CD4-positive, alpha-beta T cell treated with Interleukin-17A for 4 hours (primary cell): ENCODE data around the gene CNTNAP2.

Experiments
- DNase-seq: peaks from one replicate; pipeline ENCODE4 v3.0.0-alpha.2; 2020; ENCODE audit warnings: mixed read lengths

The CNTNAP2 gene

GRCh38 chr7:148337246-148337965, 2220.8 kb downstream of the CNTNAP2 start:
- no peak for DNase-seq

GRCh38 chr7:148337995-148338747, 2221.6 kb downstream of the CNTNAP2 start:
- no peak for DNase-seq

DNA sequence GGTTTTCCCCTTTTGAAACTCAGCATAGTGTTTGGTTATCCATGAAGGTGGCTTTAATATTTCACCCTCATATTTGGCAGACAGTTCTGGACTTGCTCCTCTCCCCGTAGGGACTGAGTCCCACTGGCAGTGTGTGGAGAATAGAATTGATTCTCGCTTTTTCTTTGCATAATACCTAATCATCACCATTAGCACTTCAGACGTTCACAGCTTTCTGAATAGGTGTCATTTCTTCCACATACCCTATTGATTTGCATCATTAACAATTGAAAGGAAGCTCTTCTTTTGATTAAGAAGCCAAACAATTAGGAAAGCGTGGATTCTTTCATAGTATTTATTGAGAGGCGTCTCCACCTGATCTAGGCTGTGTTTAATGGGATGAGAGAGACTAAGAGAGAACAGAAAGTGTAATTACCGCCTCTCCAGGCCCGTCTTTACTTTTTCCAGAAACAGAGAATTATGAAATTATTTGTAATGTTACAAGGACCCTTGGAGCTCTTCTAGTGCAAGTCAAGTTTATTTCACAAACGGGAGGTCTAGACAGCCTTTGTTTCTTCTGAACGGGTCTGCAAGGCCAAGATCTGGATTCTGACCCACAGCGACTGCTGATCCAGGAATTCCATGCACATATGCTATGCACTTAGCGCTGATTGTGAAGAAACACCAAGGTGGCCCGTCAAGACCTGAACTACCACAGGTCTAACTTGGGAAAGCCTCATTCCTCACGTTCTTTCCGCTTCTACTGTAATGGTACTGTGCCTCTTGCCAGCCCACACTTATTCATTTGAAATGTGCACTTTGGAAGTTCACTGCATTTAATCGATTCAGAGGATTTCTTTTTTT, 2224.1 kb downstream of the CNTNAP2 start:
- DNase-seq = no peak

DNA sequence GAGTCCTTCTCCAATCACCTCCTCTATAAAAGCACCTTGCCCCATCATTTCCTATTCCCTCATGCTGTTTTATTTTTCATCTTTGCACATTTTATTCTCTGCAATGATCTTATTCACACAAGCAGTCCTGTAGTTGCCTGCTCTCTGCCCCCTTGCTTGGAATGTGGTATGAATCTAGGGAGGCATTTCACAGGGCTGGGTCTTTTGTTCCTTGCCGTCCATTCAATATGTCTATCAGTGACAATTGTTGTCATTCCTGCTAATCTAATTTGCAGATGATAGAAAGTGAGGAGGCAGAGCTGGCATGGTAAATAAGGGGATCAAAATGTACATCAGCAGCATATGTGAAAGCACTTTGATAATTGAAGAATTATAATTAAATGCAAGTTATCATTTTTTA, 2227.8 kb downstream of the CNTNAP2 start:
- DNase-seq = no peak

GRCh38 chr7:148347981-148348380, 2231.4 kb downstream of the CNTNAP2 start:
- no peak for DNase-seq

GRCh38 chr7:148348466-148348865, 2231.9 kb downstream of the CNTNAP2 start:
- no peak for DNase-seq

DNA sequence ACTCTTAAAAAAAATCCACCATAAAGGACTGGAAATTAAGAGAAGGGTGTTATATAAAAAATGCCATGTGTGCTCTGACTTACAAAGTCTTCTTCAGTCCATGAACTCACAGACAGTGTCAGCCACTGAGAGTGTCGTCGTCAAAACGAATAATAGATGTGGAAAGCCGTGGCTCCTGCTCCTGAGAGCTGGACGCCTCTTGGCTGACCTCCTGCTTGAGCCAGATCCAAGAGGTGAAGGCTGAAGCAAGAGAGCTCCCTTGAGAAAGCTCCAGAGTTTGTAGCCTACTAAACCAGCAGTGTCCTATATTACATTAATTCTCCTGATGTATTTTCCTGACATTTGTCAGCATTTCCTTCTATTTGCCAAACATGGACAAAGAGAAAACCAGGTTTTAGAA, 2239.7 kb downstream of the CNTNAP2 start:
- DNase-seq = no peak

GRCh38 chr7:148362541-148362940, 2245.9 kb downstream of the CNTNAP2 start:
- no peak for DNase-seq

GRCh38 chr7:148367731-148368475, 2251.3 kb downstream of the CNTNAP2 start:
- DNase-seq = no peak

DNA sequence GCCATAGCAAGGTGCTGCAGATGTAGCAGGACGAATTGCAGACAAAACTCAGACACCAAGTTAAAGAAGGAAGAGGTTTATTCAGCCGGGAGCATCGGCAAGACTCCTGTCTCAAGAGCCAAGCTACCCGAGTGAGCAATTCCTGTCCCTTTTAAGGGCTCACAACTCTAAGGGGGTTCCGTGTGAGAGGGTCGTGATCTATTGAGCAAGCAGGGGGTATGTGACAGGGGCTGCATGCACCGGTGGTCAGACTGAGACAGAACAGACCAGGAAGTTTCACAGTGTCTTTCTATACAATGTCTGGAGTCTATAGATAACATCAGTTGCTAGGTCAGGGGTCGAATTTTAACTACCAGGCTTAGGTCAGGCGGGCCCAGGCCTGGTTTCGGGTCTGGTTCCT, 2252.0 kb downstream of the CNTNAP2 start:
- DNase-seq = no peak

- no peak for DNase-seq
Observed at GRCh38 chr7:148371280-148371937, 2254.8 kb downstream of the CNTNAP2 start.

- no peak for DNase-seq
Observed at GRCh38 chr7:148374396-148375259, 2258.0 kb downstream of the CNTNAP2 start.

DNA sequence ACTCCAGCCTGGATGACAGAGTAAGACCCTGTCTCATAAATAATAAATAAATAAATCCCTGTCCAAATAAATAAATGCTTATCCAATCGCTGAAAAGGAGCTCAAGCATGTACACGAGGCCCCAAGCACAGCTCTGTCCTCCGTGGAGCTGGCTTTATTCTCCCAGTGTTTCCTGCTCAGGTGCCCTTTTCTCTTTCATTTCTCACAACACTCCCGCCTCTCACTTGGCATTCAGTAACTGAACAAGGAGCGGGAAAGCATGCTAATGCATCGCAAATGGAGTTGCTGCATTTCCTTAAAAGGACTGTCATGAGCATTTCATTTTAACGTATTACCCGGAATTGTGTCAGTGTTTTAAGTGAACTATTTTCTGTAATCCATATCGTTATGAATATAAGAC, 2263.1 kb downstream of the CNTNAP2 start:
- DNase-seq = no peak

DNA sequence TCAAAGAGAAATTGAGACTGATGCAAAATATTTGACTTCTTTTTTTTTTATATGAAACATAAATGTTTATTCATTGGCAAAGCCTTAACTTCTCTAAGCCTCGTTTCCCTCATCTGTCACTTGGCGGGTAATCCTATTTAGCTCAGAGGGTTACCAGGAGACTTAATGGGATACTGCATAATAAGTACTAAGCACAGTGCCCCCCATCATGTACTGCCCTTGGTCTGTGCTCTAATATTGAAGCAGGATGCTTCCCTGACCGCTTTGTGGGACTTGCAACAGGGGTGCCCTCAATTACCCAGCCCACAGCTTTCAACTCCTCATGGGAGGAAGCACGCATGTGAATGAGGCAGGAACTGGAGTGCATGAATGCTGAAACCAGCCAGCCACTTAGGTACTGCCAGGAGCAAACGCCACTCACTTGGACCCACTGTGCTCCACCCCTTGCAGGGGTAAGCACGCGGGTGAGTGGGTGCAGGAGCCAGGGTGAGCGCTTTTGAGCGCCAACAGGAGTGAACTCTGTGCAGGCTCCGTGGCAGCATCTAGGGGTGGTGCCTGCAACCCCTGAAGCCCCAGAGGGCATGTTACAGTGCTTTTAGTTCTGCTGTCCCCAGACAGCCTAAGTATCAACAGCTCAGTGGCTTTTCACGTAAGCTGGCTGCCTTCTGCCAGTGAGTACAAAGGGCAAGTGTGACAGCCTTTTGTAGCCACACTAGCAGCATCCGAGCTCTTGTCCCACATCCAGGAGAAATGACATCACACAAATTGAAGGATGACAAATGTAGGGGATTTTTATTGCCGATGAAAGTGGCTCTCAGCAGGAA, 2264.2 kb downstream of the CNTNAP2 start:
- no peak for DNase-seq

DNA sequence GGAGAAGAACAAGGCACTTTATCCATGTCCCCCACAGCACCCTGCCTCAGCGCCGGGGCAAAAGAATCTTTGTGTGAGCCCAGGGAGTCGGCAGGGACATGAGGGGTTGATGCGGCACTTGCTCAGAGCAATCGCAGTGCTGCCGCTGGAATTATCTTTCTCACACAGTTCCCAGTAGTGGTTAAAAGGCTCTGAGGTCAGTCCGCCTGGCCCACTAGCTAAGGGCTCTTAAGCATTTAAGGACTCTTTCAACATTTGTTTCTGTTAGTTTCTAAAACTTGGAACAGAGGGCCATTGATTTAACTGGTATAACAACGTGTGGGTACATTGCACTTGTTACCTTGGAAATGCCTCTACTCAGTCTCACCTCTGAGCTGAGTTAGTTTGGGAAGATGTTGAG, 2266.0 kb downstream of the CNTNAP2 start:
- no peak for DNase-seq

DNA sequence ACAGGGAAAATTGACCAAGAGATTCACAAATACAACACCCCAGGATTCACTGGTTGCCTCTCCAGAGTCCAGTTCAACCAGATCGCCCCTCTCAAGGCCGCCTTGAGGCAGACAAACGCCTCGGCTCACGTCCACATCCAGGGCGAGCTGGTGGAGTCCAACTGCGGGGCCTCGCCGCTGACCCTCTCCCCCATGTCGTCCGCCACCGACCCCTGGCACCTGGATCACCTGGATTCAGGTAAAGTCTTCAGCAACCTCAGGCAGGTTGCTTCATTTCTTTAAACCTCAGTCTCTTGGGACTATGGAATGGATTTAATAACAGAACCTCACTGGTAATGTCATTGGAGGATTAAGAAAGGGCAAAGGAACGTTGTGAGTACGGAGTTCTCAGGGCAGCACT, 2267.1 kb downstream of the CNTNAP2 start:
- DNase-seq = no peak

GRCh38 chr7:148385009-148385682, 2268.5 kb downstream of the CNTNAP2 start:
- no peak for DNase-seq

GRCh38 chr7:148390381-148390780, 2273.8 kb downstream of the CNTNAP2 start:
- no peak for DNase-seq

GRCh38 chr7:148391591-148391990, 2275.0 kb downstream of the CNTNAP2 start:
- DNase-seq = no peak

DNA sequence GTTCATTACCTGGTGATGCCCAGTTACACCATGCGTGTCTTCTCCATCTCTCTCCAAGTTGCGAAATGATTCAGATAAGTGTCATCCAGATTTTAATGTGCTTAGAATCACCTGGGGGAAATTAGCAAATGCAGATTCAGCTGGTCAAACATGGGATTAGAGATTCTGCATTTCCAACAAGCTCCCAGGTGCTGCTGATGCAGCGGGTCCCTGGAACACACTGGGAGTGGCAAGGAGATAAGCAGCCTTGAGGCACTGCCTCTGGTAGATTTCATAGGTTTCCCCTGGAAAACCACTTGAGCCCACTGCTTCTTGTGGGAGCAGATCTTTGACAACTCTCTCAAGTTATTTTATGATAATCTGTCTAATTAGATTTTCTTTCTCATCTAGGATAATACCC, 2278.0 kb downstream of the CNTNAP2 start:
- DNase-seq = no peak
